CD4-positive, alpha-beta memory T cell (primary cell): ENCODE measurements around the gene ASB2. TPM values are rescaled to one million over a fixed set of nuclear protein-coding genes. Genes with fewer than 3 reads are reported as not detected.

ENCODE experiments used
- CTCF ChIA-PET: fragments of 350-600 bp; sonication (Branson Sonifier 250); formaldehyde crosslinking; loops from one replicate; lab custom pipeline; 2021; ENCODE audit warnings: inconsistent platforms; ENCODE audit not compliant: partially characterized antibody; lab: Charles Lee
- POLR2A ChIA-PET: fragments of 350-600 bp; sonication (Branson Sonifier 250); formaldehyde crosslinking; loops from one replicate; lab custom pipeline; 2021; ENCODE audit not compliant: partially characterized antibody; lab: Charles Lee
- DNase-seq, 5 donors: peaks; one replicate each; pipeline versions ENCODE4 v3.0.0 to v3.0.0-alpha.2; 2020 to 2022; ENCODE audit warnings: mixed read lengths in 1 of 5
- H3K27ac ChIP-seq: one replicate; pipeline ENCODE4 v1.7.0; 2013; ENCODE audit warnings: low read depth, low read length
- H3K27me3 ChIP-seq: 2 replicates; pipeline ENCODE4 v1.7.0; 2013; ENCODE audit warnings: mild to moderate bottlenecking, low read length, moderate library complexity; ENCODE audit not compliant: insufficient read depth
- H3K36me3 ChIP-seq: 2 replicates; pipeline ENCODE4 v1.7.0; 2013; ENCODE audit warnings: mild to moderate bottlenecking, low read length, moderate library complexity; ENCODE audit not compliant: insufficient read depth
- H3K4me1 ChIP-seq: 2 replicates; pipeline ENCODE4 v1.7.0; 2013; ENCODE audit warnings: mild to moderate bottlenecking, low read length, moderate library complexity; ENCODE audit not compliant: insufficient read depth
- H3K4me3 ChIP-seq, 2 donors: one replicate each; pipeline ENCODE4 v1.7.0; 2013; ENCODE audit warnings: low read length in 2 of 2, mild to moderate bottlenecking in 1 of 2
- H3K9me3 ChIP-seq, 2 donors: one replicate each; pipeline ENCODE4 v1.7.0; 2013; ENCODE audit warnings: low read length in 2 of 2, control low read depth in 1 of 2; ENCODE audit not compliant: control insufficient read depth in 1 of 2
- H3K27ac Mint-ChIP-seq, 7 donors: one replicate each; pipeline ENCODE4 v1.8.0; 2020 to 2021; ENCODE audit warnings: mixed read lengths in 7 of 7, mild to moderate bottlenecking in 6 of 7, inconsistent platforms in 3 of 7, moderate library complexity in 3 of 7
- H3K27me3 Mint-ChIP-seq, 2 donors: one replicate each; pipeline ENCODE4 v1.8.0; 2020 to 2021; ENCODE audit warnings: mixed read lengths in 2 of 2
- H3K36me3 Mint-ChIP-seq, 2 donors: one replicate each; pipeline ENCODE4 v1.8.0; 2020 to 2021; ENCODE audit warnings: mixed read lengths in 2 of 2, inconsistent platforms in 1 of 2, mild to moderate bottlenecking in 1 of 2
- H3K4me1 Mint-ChIP-seq, 4 donors: one replicate each; pipeline ENCODE4 v1.8.0; 2020 to 2021; ENCODE audit warnings: mixed read lengths in 4 of 4, mild to moderate bottlenecking in 1 of 4
- H3K4me3 Mint-ChIP-seq, 8 donors: one replicate each; pipeline ENCODE4 v1.8.0; 2020 to 2021; ENCODE audit warnings: mixed read lengths in 8 of 8, mild to moderate bottlenecking in 7 of 8, moderate library complexity in 6 of 8, inconsistent platforms in 3 of 8
- H3K9me3 Mint-ChIP-seq, 8 donors: one replicate each; pipeline ENCODE4 v1.8.0; 2020 to 2021; ENCODE audit warnings: mixed read lengths in 8 of 8, mild to moderate bottlenecking in 5 of 8, inconsistent platforms in 3 of 8, moderate library complexity in 1 of 8
- intact Hi-C: fragments of 100-400 bp; cut with micrococcal nuclease; formaldehyde crosslinking; loops from one replicate; pipeline ENCODE4 v1.15.1; 2023
- polyA plus RNA-seq, 2 donors: library from polyadenylated mRNA; unstranded; fragments of 300-500 nt; fragmentation: Illumina TruSeq; gene quantifications; one replicate each; pipeline ENCODE4 v1.2.3, GENCODE V29; 2021
- total RNA-seq, 2 experiments: library from RNA; stranded (reverse); gene quantifications; one replicate each; pipeline ENCODE4 v1.2.3, GENCODE V29; 2021

ASB2 gene
- total and polyA plus RNA-seq, 4 experiments from 2014 or later: 0.87 to 29.7 (median 14.8) TPM

DNA sequence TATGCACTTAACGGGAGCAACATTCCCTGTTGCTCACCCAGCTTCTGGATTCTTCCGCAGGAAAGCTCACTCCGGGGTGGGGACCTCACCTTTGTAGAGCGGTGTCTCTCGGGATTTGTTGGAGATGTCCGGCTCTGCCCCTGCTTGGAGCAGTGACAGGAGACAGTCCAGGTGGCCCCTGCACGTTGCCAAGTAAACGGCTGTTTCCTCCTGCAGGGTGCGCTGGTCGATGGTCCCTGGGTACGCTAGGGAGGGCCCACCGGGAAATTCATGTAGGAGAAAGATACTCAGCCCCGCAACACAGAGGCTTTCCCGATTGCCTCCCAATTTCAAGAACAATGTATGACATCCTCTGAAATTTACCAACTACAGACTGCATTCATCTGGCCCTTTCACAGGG, 23.1 kb downstream of the ASB2 start:
- ChIA-PET POLR2A (interaction anchor here (1.5 to 15.6 kb wide), 4 partner anchors 8 to 23 kb away, joined by 4 to 469 read pairs (median 34); partner anchors contain the start of gene ASB2), CTCF (interaction anchor here (1.3 to 39.2 kb wide), 7 partner anchors 4 to 127 kb away, joined by 4 to 1377 read pairs (median 10); partner anchors contain the start of gene ASB2)
- no peaks in the 10 kb centered on the region for H3K9me3 ChIP-seq
- Mint-ChIP-seq H3K27ac (peak overlapping the region in 5 of 7 donors; percentile 41 to 100 (median 93)), H3K9me3 (no peaks in the 10 kb centered on the region), H3K4me1 (peaks cover 36 to 67% (median 55%) of the 10 kb centered on the region in 4 donors), H3K36me3 (peaks cover 0 to 9% of the 10 kb centered on the region in 2 donors), H3K4me3 (peak overlapping the region in 7 of 8 donors; percentile 31 to 83 (median 68)), H3K27me3 (no peaks in the 10 kb centered on the region)
- no peak for DNase-seq
- H3K27me3 ChIP-seq: no peaks in the 10 kb centered on the region
- intact Hi-C loops: no loop called here
- peaks cover 65% of the 10 kb centered on the region for H3K4me1 ChIP-seq
- H3K4me3 ChIP-seq: no peak overlapping the region
- no peak overlapping the region for H3K27ac ChIP-seq
- peaks cover 5% of the 10 kb centered on the region for H3K36me3 ChIP-seq

DNA sequence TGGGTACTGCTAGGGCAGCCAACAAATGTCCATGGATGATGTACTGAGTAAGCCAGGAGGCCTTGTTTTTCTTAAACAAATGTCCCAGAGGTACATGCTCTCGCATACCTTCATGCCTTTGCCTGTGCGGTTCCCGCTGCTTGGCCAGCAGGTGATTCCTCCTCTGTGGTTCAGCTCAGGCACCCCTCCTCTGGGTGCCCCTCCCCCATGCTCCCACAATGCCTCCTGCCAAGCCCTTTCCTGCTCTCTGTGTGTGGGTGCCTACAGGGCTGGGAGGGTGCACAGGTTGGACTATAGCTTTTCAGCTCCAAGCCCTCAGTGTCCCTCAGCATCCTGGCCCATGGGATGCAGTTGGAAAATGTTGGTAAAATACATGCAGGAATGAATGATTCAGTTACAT, 23.5 kb downstream of the ASB2 start:
- peaks cover 61% of the 10 kb centered on the region for H3K4me1 ChIP-seq
- Mint-ChIP-seq H3K4me3 (peak overlapping the region in 2 of 8 donors; percentile 20 to 74), H3K4me1 (peaks cover 35 to 62% (median 52%) of the 10 kb centered on the region in 4 donors), H3K36me3 (peaks cover 0 to 9% of the 10 kb centered on the region in 2 donors), H3K9me3 (no peaks in the 10 kb centered on the region), H3K27ac (peak overlapping the region in 3 of 7 donors; percentile 41 to 100 (median 48)), H3K27me3 (no peaks in the 10 kb centered on the region)
- no peak for DNase-seq
- peaks cover 5% of the 10 kb centered on the region for H3K36me3 ChIP-seq
- CTCF ChIA-PET: interaction anchor here (1.3 to 39.2 kb wide), 7 partner anchors 3 to 127 kb away, joined by 4 to 1377 read pairs (median 10); partner anchors contain the start of gene ASB2
- POLR2A ChIA-PET: interaction anchor here (1.5 to 15.6 kb wide), 4 partner anchors 8 to 23 kb away, joined by 4 to 469 read pairs (median 34); partner anchors contain the start of gene ASB2
- H3K27me3 ChIP-seq: no peaks in the 10 kb centered on the region
- H3K4me3 ChIP-seq: no peak overlapping the region
- no peak overlapping the region for H3K27ac ChIP-seq
- no peaks in the 10 kb centered on the region for H3K9me3 ChIP-seq
- intact Hi-C loops: no loop called here

DNA sequence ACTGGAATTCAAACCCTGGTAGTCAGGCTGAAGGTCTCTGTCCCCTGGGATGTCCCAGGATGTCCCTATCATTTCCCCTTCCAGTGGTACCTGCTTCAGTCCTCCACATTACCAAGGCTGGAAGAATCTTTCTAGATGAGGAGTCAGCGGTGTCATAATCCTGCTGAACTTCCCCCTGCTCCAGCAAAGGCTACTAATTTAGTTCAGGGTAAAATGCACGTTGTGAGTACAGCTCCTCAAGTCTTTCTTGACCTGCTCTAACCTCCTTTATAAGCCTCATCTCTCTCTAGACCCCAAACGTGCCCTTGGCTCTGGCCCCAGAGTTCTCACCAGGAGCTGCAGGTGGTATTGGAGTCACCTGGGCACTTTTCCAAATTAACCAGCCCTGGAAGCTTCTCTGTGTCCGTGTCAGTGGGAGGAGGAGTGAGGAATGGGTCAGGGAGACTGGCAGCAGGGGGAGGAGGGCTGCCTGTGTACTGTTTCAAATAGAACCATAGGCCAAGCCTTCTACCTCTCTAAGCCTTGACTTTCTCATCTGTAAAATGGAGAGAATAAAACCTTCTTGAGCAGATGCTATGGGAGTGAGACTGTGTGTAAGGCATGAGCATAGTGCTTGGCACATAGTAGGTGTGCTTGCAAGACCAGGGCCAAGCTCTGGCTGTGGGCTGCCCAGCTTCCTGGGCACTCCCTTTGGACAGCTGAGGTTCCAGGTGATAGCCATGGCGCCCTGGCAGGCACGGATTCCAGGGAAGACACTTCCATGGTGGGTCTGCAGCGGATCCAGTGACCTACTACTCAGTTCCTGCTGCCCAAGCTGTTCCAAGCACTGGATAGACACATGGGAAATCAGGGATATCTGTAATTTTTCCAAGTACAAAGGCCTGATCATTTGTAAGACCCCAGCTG, 24.5 kb downstream of the ASB2 start:
- H3K36me3 ChIP-seq: peaks cover 5% of the 10 kb centered on the region
- H3K27ac ChIP-seq: no peak overlapping the region
- Mint-ChIP-seq H3K9me3 (no peaks in the 10 kb centered on the region), H3K4me1 (peaks cover 28 to 53% (median 43%) of the 10 kb centered on the region in 4 donors), H3K27me3 (no peaks in the 10 kb centered on the region), H3K36me3 (peaks cover 0 to 10% of the 10 kb centered on the region in 2 donors), H3K4me3 (peak overlapping the region in 3 of 8 donors; percentile 5 to 46 (median 9)), H3K27ac (peak overlapping the region in 1 of 7 donors; percentile 100)
- intact Hi-C loops: no loop called here
- no peaks in the 10 kb centered on the region for H3K27me3 ChIP-seq
- H3K4me1 ChIP-seq: peaks cover 51% of the 10 kb centered on the region
- ChIA-PET POLR2A (interaction anchor here (0.6 to 15.6 kb wide), 5 partner anchors 7 to 228 kb away, joined by 3 to 469 read pairs (median 21); partner anchors contain the start of gene ASB2), CTCF (interaction anchor here (1.3 to 39.2 kb wide), 7 partner anchors 3 to 128 kb away, joined by 4 to 1377 read pairs (median 10); partner anchors contain the start of gene ASB2)
- H3K4me3 ChIP-seq: no peak overlapping the region
- no peak for DNase-seq
- H3K9me3 ChIP-seq: no peaks in the 10 kb centered on the region

DNA sequence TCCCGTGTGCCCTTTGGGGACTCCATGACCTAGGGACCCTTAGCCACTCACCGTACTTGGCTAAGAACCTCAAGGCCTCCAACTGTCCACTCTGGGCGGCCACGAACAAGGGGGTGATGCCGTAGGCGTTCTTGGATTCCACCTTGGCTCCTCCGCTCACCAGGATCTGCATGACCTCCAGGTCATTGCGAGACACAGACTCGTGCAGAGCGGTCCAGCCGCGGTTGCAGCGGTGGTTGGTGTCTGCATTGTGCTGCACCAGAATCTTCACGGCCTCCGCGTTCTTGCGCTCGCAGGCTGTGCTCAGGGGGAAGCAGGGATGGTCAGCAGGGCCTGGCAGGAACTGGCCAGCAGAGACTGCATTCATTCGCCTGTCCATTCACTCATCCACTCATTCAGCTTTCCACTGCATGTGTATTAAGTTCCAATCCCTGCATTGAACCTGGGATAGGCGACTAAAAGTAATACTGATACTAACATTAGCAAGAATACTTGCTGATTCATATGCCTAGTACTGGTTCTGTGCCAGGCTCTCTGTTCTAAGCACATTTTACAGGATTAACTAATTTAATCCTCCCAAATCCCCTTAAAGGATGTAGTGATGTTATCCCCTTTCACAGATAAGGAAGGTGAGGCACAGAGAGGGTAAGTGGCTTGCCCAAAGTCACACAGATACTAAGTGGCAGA, 25.3 kb downstream of the ASB2 start:
- H3K36me3 ChIP-seq: peaks cover 5% of the 10 kb centered on the region
- ChIA-PET POLR2A (interaction anchor here (1.1 to 15.6 kb wide), 4 partner anchors 11 to 27 kb away, joined by 3 to 469 read pairs (median 34); partner anchors contain the start of gene ASB2), CTCF (interaction anchor here (3.1 to 39.2 kb wide), 3 partner anchors 2 to 53 kb away, joined by 10 to 1377 read pairs (median 1377); partner anchors contain the start of gene ASB2)
- no peak overlapping the region for H3K4me3 ChIP-seq
- no peak for DNase-seq
- H3K9me3 Mint-ChIP-seq: no peaks in the 10 kb centered on the region
- H3K4me1 Mint-ChIP-seq: peaks cover 22 to 45% (median 36%) of the 10 kb centered on the region in 4 donors
- no peaks in the 10 kb centered on the region for H3K27me3 Mint-ChIP-seq
- intact Hi-C loops: no loop called here
- no peaks in the 10 kb centered on the region for H3K9me3 ChIP-seq
- H3K4me1 ChIP-seq: peaks cover 43% of the 10 kb centered on the region
- no peak overlapping the region for H3K27ac Mint-ChIP-seq
- H3K27ac ChIP-seq: no peak overlapping the region
- no peak overlapping the region for H3K4me3 Mint-ChIP-seq
- peaks cover 0 to 13% of the 10 kb centered on the region in 2 donors for H3K36me3 Mint-ChIP-seq
- H3K27me3 ChIP-seq: no peaks in the 10 kb centered on the region

DNA sequence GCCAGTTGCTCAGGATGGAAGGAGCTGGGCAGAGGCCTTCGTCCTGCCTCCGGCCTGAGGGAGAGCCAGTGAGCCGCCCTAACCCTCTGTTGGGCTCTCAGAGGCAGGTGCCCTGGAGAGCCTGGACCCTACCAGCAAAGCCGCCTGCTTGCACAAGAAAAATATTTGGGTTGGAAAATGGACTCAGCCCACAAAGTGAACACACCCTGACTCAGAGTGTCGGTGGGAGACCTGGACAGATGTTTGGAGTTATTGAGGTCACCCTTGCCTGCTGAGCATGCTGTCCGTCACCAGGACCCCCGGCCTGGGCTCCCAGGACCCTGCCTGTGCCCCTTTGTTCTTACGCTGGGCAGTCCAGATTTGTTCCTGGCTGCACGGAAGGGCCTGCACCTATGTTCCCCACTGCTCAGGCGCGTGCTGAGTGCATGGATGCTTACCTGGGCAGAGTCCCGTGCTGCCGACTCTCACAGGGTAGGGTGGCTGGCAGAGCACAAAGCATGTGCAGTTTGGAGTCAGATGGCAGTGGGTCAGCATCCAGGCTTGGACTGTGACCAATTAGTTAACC, 26.8 kb downstream of the ASB2 start:
- intact Hi-C loops: no loop called here
- Histone ChIP-seq H3K9me3 (no peaks in the 10 kb centered on the region), H3K4me3 (no peak overlapping the region), H3K4me1 (peaks cover 28% of the 10 kb centered on the region), H3K36me3 (peaks cover 5% of the 10 kb centered on the region), H3K27me3 (no peaks in the 10 kb centered on the region), H3K27ac (no peak overlapping the region)
- Mint-ChIP-seq H3K4me1 (peaks cover 9 to 30% (median 21%) of the 10 kb centered on the region in 4 donors), H3K36me3 (peaks cover 0 to 13% of the 10 kb centered on the region in 2 donors), H3K27me3 (no peaks in the 10 kb centered on the region), H3K27ac (no peak overlapping the region), H3K4me3 (no peak overlapping the region), H3K9me3 (no peaks in the 10 kb centered on the region)
- ChIA-PET CTCF (interaction anchor here (1.0 to 39.2 kb wide), 3 partner anchors 0 to 52 kb away, joined by 3 to 1377 read pairs (median 1377); partner anchors contain the start of gene ASB2), POLR2A (interaction anchor here (1.3 kb wide), 1 partner anchor 10 kb away, joined by 5 read pairs; no protein-coding TSS in a partner anchor)
- no peak for DNase-seq

DNA sequence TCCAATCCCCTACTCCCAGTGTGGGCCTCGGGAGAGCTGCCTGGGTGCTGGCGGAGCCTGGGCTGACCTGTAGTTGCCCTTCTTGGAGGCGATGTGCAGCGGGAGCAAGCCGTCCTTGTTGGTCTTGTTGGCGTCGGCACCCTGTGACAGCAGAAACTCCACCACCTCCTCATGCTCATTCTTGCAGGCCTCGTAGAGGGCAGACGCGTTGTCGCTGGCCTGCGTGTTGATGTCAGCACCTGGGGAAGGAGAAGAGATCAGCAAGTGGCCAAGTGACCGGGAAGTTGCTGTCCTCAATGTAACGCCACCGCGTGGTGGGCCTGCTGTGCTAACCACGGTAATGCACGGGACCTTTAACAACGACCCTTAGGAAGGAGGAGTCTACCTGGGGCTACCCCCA, 29.1 kb downstream of the ASB2 start:
- no peaks in the 10 kb centered on the region for H3K9me3 ChIP-seq
- Mint-ChIP-seq H3K27me3 (no peaks in the 10 kb centered on the region), H3K36me3 (peaks cover 0 to 15% of the 10 kb centered on the region in 2 donors), H3K27ac (no peak overlapping the region), H3K4me1 (peaks cover 0 to 9% (median 2%) of the 10 kb centered on the region in 4 donors), H3K9me3 (no peaks in the 10 kb centered on the region), H3K4me3 (no peak overlapping the region)
- H3K4me1 ChIP-seq: peaks cover 5% of the 10 kb centered on the region
- peaks cover 5% of the 10 kb centered on the region for H3K36me3 ChIP-seq
- no peak for DNase-seq
- POLR2A ChIA-PET: interaction anchor here (1.3 to 1.8 kb wide), 3 partner anchors 8 to 23 kb away, joined by 4 to 6 read pairs (median 5); no protein-coding TSS in a partner anchor
- no peaks in the 10 kb centered on the region for H3K27me3 ChIP-seq
- H3K4me3 ChIP-seq: no peak overlapping the region
- no peak overlapping the region for H3K27ac ChIP-seq
- CTCF ChIA-PET: interaction anchor here (0.9 to 34.5 kb wide), 3 partner anchors 10 to 56 kb away, joined by 3 to 1377 read pairs (median 6); partner anchors contain the start of gene ASB2
- intact Hi-C loops: no loop called here
